IPS-NIHi7 (cell line): Measurements from ENCODE around the gene CFB.
"Not testable (repeated sequence)": the region's sequence is repeated elsewhere in the genome, so short reads cannot be mapped to it uniquely, and the experiment has no call there.

ENCODE experiments used
- DNase-seq: peaks from one replicate; pipeline ENCODE4 v3.0.0; 2012; ENCODE audit warnings: mixed read lengths; ENCODE audit errors: extremely low spot score

The CFB gene

GRCh38 chr6:31911826-31912585 is 33.9 kb upstream of the CFB start:
- DNase-seq = no peak

- DNase-seq = no peak
Observed at GRCh38 chr6:31915351-31915750, 30.5 kb upstream of the CFB start.

DNA sequence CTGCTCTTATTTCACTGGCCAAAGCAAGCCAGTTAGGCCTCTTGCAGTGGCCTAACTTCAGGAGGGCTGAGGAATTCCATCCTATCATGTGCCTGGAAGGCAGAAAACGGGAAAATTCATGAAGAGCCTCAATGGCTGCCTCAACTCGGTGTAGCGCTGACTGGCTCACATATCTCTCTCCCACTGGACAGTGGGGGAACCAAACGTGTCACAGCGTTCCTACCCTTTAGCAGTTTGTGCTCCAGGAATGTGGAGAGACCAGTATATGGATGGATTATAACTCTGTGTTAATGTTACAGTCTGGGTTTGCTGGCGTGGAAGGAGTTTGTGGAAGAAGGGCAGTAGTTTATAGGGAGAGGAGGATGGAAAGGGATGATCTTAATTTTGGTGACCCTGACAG is 30.1 kb upstream of the CFB start:
- DNase-seq = no peak

- no peak for DNase-seq
Observed at GRCh38 chr6:31918069-31918720, 27.7 kb upstream of the CFB start.

- no peak for DNase-seq
Observed at GRCh38 chr6:31919624-31920303, 26.1 kb upstream of the CFB start.

- no peak for DNase-seq
Observed at GRCh38 chr6:31920811-31921210, 25.1 kb upstream of the CFB start.

DNA sequence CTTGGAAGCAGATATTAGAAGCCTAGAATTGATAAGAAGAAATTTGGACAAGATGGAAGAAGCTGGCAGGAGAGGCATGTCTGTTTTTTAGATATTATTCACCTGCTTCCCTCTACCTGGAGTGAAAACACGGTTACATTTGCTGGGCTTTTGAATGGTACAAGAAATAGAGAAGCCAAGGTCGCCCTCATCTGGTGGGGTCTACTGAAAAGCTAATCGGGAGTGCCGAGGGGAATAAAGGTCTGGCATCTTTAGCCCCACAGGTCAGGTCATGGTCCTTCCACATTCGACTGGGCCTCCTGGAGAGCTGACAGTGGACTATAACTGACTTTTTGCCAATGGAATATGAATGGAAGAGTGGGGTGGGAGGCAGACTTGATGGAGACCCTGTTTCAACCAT is 23.0 kb upstream of the CFB start:
- DNase-seq = peak; percentile 69

GRCh38 chr6:31927242-31927862 is 18.5 kb upstream of the CFB start, which contains the start of gene C2:
TSS of gene C2 (plus strand) at chr6:31927717. CDS start at chr6:31927753, 36 bp downstream.
- DNase-seq = no peak

GRCh38 chr6:31927863-31928671 is 17.8 kb upstream of the CFB start:
- DNase-seq = no peak

DNA sequence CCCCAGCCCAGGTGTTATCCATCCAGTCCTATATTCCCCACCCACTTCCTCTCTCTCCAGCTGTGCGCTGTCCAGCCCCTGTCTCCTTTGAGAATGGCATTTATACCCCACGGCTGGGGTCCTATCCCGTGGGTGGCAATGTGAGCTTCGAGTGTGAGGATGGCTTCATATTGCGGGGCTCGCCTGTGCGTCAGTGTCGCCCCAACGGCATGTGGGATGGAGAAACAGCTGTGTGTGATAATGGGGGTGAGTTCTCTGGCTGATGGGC is 17.3 kb upstream of the CFB start:
- DNase-seq = no peak

- DNase-seq = no peak
Observed at GRCh38 chr6:31930962-31931361, 14.9 kb upstream of the CFB start.

DNA sequence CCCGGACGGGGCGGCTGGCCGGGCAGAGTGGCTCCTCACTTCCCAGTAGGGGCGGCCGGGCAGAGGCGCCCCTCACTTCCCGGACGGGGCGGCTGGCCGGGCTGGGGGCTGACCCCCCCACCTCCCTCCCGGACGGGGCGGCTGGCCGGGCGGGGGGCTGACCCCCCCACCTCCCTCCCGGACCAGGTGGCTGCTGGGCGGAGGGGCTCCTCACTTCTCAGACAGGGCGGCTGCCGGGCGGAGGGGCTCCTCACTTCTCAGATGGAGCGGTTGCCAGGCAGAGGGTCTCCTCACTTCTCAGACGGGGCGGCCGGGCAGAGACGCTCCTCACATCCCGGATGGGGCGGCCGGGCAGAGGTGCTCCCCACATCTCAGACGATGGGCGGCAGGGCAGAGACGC is 13.8 kb upstream of the CFB start:
- DNase-seq = not testable (repeated sequence)

DNA sequence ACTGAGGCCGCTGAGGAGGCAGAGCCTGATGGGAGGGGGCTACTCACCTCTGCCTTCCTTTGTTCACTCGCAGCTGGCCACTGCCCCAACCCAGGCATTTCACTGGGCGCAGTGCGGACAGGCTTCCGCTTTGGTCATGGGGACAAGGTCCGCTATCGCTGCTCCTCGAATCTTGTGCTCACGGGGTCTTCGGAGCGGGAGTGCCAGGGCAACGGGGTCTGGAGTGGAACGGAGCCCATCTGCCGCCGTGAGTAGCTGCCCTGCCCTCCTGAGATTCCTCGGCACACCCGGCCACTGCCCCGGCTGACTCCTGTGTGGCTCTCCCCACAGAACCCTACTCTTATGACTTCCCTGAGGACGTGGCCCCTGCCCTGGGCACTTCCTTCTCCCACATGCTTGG is 12.4 kb upstream of the CFB start:
- DNase-seq = no peak

GRCh38 chr6:31935021-31935420 is 10.9 kb upstream of the CFB start:
- DNase-seq = no peak

DNA sequence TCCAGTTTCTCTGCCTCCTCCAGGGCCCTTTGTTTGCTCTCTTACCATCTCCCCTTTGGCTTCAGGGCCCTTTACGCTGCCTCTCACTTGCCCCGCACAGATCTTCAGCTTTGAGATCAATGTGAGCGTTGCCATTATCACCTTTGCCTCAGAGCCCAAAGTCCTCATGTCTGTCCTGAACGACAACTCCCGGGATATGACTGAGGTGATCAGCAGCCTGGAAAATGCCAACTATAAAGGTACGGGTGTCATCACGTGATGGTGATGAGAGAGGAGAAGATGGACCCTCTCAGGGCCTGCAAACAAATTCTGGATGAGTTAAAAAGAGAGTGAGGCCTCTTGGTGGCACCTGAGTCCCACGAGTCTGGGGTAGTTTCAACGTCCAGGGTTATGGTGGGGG is 10.1 kb upstream of the CFB start:
- DNase-seq = no peak

- DNase-seq = no peak
Observed at GRCh38 chr6:31940256-31940664, 5.6 kb upstream of the CFB start.

GRCh38 chr6:31943742-31944141 is 2.2 kb upstream of the CFB start:
- no peak for DNase-seq

GRCh38 chr6:31945154-31945506 is 765 bp upstream of the CFB start:
- DNase-seq = no peak

GRCh38 chr6:31946370-31946885 is 533 bp downstream of the CFB start:
- no peak for DNase-seq

- DNase-seq = no peak
Observed at GRCh38 chr6:31947070-31947675, 1.3 kb downstream of the CFB start.

DNA sequence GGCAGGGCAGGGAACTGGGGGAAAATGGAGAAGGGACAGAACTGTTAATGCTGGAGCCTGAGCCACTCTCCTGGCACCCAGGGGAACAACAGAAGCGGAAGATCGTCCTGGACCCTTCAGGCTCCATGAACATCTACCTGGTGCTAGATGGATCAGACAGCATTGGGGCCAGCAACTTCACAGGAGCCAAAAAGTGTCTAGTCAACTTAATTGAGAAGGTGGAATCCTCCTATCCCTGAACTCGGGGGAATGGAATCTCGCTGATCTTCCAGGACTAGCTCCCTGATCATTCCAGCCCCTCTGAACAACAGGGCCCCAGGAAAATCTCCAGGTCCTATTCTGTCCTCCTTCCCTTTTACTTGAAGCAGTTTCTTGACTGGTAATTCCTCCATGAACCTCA is 2.0 kb downstream of the CFB start:
- DNase-seq = no peak
